T-helper 1 cell treated with Interleukin-12 subunit alpha and Interleukin-12 subunit beta and Interleukin-4 antibody, amounts not matched to agents 30 μg/mL and 1 μg/mL, for 36 hours (primary cell): ENCODE results near the gene FGF9.

ENCODE experiments used
- H3K27ac Mint-ChIP-seq: one replicate; pipeline ENCODE4 v1.8.0; 2021; ENCODE audit warnings: mild to moderate bottlenecking, mixed read lengths
- H3K27me3 Mint-ChIP-seq: one replicate; pipeline ENCODE4 v1.8.0; 2021; ENCODE audit warnings: low read depth, mixed read lengths
- H3K36me3 Mint-ChIP-seq: one replicate; pipeline ENCODE4 v1.8.0; 2021; ENCODE audit warnings: low read depth, mixed read lengths
- H3K4me1 Mint-ChIP-seq: one replicate; pipeline ENCODE4 v1.8.0; 2021; ENCODE audit warnings: low read depth, mixed read lengths
- H3K4me3 Mint-ChIP-seq: one replicate; pipeline ENCODE4 v1.8.0; 2021; ENCODE audit warnings: mild to moderate bottlenecking, moderate library complexity, mixed read lengths
- H3K9me3 Mint-ChIP-seq: one replicate; pipeline ENCODE4 v1.8.0; 2021; ENCODE audit warnings: mixed read lengths

Gene FGF9

DNA sequence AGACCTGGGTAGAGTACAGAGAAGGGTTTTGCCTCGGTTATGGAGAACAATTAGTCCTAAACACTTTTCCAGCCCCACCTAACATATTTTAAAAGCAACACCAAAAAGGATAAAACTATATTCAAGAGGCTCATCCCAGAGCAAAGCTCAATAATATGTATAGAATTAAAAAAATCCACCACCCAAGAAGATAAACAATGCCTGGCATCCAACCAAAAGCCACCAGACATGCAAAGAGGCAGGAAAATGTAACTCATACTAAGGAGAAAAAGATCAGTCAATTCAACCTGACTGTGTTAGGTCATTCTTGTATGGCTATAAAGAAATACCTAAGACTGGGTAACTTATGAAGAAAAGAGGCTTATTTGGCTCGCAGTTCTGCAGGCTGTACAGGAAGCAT is 39.3 kb downstream of the FGF9 start:
- no peaks in the 10 kb centered on the region for H3K36me3 Mint-ChIP-seq
- peaks cover 7% of the 10 kb centered on the region for H3K27me3 Mint-ChIP-seq
- H3K9me3 Mint-ChIP-seq: peaks cover 12% of the 10 kb centered on the region
- no peak overlapping the region for H3K4me3 Mint-ChIP-seq
- H3K4me1 Mint-ChIP-seq: no peaks in the 10 kb centered on the region
- no peak overlapping the region for H3K27ac Mint-ChIP-seq

DNA sequence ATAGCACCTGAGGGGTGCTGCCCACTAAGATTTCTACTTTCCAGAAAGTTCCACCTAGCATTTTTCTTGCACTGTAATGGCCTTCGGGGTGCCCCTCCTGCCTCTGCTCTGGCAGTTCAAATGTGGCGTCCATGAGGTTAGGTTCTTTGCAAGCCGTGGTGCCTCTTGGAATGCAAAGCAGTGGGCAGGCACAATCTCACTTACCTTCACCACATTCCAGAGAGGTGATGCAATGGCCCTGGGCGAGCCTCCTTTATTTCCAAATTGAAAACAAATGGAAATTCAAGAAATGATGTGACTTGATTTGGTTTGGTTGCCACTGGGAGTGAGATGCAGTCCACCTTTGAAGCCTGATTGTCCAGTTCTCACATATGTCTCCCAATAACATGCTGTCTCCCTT is 46.9 kb downstream of the FGF9 start:
- Mint-ChIP-seq H3K4me1 (no peaks in the 10 kb centered on the region), H3K4me3 (no peak overlapping the region), H3K9me3 (no peaks in the 10 kb centered on the region), H3K27me3 (no peaks in the 10 kb centered on the region), H3K27ac (no peak overlapping the region), H3K36me3 (no peaks in the 10 kb centered on the region)

DNA sequence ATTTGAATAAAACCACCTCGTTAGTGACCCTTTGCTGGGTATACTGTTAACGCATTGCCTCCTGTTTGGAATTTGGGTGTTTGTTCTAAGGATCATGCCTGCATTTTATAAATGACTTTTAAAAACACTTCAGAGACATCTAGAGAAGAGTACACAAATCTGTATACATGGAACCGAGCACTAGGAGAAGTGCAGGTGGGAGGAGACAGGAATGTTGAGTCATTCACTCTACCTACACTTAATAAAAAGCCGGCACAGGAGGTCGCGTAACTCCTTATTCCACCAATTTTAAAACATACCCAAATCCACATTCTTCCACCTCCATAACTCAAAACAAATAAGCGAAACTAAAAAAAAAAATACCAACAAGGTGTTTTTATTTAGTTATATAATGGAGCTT is 48.6 kb downstream of the FGF9 start:
- H3K4me3 Mint-ChIP-seq: no peak overlapping the region
- no peaks in the 10 kb centered on the region for H3K9me3 Mint-ChIP-seq
- H3K27ac Mint-ChIP-seq: no peak overlapping the region
- H3K36me3 Mint-ChIP-seq: no peaks in the 10 kb centered on the region
- H3K27me3 Mint-ChIP-seq: no peaks in the 10 kb centered on the region
- no peaks in the 10 kb centered on the region for H3K4me1 Mint-ChIP-seq

DNA sequence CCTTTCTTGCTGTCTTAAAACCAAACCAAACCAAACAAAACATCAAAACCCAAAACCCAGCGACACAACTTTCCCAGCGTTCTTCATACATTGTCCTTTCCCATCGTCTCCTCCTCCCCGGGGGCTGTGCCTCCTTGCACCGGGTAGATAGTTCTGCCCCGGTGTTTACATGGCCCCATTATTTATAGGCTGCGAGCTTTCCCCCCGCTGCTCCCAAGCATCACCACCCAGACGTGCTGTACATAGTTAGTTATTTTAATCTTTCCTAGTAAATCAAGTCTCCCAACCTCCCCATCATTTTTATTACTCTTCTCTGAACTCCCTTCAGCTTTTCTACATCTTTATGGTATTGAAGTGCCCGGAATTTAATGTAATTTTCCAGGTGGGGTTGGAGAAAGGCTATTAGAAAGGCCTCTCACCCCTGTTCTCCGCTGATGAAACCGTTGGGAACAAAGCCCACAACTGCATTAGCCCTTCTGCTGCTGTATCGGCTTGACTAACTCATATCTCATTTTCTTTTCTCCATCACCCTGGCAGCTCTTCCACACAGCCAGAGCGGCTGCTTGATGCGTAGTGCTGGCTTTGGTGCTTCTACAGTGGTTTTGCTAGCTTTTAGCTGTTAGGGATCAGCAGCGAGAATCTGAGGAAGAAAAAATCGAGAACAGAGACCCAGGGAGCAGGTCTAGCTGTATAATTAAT is 53.1 kb downstream of the FGF9 start:
- Mint-ChIP-seq H3K4me1 (no peaks in the 10 kb centered on the region), H3K27ac (no peak overlapping the region), H3K9me3 (peaks cover 4% of the 10 kb centered on the region), H3K4me3 (no peak overlapping the region), H3K36me3 (peaks cover 3% of the 10 kb centered on the region), H3K27me3 (no peaks in the 10 kb centered on the region)

- Mint-ChIP-seq H3K4me3 (no peak overlapping the region), H3K9me3 (peaks cover 4% of the 10 kb centered on the region), H3K27ac (no peak overlapping the region), H3K27me3 (no peaks in the 10 kb centered on the region), H3K36me3 (peaks cover 3% of the 10 kb centered on the region), H3K4me1 (no peaks in the 10 kb centered on the region)
Observed at GRCh38 chr13:21730186-21730880, 59.5 kb downstream of the FGF9 start.

GRCh38 chr13:21733475-21734263 is 62.8 kb downstream of the FGF9 start:
- no peak overlapping the region for H3K4me3 Mint-ChIP-seq
- no peak overlapping the region for H3K27ac Mint-ChIP-seq
- no peaks in the 10 kb centered on the region for H3K4me1 Mint-ChIP-seq
- no peaks in the 10 kb centered on the region for H3K9me3 Mint-ChIP-seq
- H3K36me3 Mint-ChIP-seq: no peaks in the 10 kb centered on the region
- peaks cover 3% of the 10 kb centered on the region for H3K27me3 Mint-ChIP-seq

GRCh38 chr13:21734961-21735360 is 64.1 kb downstream of the FGF9 start:
- Mint-ChIP-seq H3K27me3 (peaks cover 3% of the 10 kb centered on the region), H3K27ac (no peak overlapping the region), H3K36me3 (no peaks in the 10 kb centered on the region), H3K4me3 (no peak overlapping the region), H3K4me1 (no peaks in the 10 kb centered on the region), H3K9me3 (no peaks in the 10 kb centered on the region)

GRCh38 chr13:21735701-21736401 is 65.0 kb downstream of the FGF9 start:
- Mint-ChIP-seq H3K36me3 (no peaks in the 10 kb centered on the region), H3K9me3 (no peaks in the 10 kb centered on the region), H3K27ac (no peak overlapping the region), H3K4me3 (no peak overlapping the region), H3K4me1 (no peaks in the 10 kb centered on the region), H3K27me3 (peaks cover 3% of the 10 kb centered on the region)

DNA sequence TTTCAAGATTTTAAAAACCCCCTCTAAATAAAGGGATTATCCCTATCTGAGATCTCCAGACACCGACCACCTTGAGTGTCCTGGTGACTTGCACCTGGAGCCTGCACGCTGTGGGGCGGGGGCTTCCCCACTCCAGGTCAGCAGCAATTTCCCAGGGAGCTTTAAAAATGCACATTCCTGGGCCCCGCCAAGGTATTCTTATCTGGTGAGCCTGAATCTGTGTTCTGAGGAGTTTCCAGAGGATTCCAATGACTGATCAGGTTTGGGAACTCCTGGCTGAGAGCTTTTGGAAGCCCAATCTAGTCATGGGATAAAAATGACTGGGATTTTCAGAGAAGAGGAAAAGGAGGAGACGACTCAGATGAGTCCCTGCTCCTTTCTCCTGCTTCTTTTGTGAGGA is 66.1 kb downstream of the FGF9 start:
- peaks cover 3% of the 10 kb centered on the region for H3K27me3 Mint-ChIP-seq
- H3K4me3 Mint-ChIP-seq: no peak overlapping the region
- no peaks in the 10 kb centered on the region for H3K9me3 Mint-ChIP-seq
- H3K36me3 Mint-ChIP-seq: no peaks in the 10 kb centered on the region
- H3K4me1 Mint-ChIP-seq: no peaks in the 10 kb centered on the region
- no peak overlapping the region for H3K27ac Mint-ChIP-seq

- Mint-ChIP-seq H3K27ac (no peak overlapping the region), H3K36me3 (no peaks in the 10 kb centered on the region), H3K4me3 (no peak overlapping the region), H3K9me3 (no peaks in the 10 kb centered on the region), H3K27me3 (peaks cover 3% of the 10 kb centered on the region), H3K4me1 (no peaks in the 10 kb centered on the region)
Observed at GRCh38 chr13:21738630-21739029, 67.8 kb downstream of the FGF9 start.

- peaks cover 3% of the 10 kb centered on the region for H3K27me3 Mint-ChIP-seq
- H3K36me3 Mint-ChIP-seq: no peaks in the 10 kb centered on the region
- H3K4me1 Mint-ChIP-seq: no peaks in the 10 kb centered on the region
- no peaks in the 10 kb centered on the region for H3K9me3 Mint-ChIP-seq
- H3K27ac Mint-ChIP-seq: no peak overlapping the region
- no peak overlapping the region for H3K4me3 Mint-ChIP-seq
Observed at GRCh38 chr13:21739771-21740170, 68.9 kb downstream of the FGF9 start.

- Mint-ChIP-seq H3K27ac (no peak overlapping the region), H3K36me3 (no peaks in the 10 kb centered on the region), H3K27me3 (peaks cover 3% of the 10 kb centered on the region), H3K4me1 (no peaks in the 10 kb centered on the region), H3K4me3 (no peak overlapping the region), H3K9me3 (no peaks in the 10 kb centered on the region)
Observed at GRCh38 chr13:21741396-21741979, 70.6 kb downstream of the FGF9 start.

DNA sequence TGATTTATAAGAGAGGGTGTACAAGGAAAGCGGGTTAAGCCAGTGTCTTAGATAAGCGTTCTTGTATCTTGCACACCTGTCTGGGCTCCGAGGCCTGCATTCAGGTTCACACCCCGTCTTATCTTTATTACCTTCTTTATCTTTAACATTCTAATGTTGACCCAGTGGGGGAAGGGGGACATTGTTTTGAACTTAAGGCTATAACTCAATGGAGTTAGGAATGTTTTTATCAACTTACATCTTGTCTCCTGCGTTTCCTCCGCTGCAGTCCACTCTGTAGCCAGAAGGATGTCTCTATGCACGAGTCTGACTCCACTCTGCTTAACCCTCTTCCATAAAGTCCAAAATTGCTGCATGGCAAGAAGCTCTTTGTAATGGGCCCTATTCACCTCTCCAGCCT is 71.2 kb downstream of the FGF9 start:
- Mint-ChIP-seq H3K9me3 (no peaks in the 10 kb centered on the region), H3K36me3 (no peaks in the 10 kb centered on the region), H3K27ac (no peak overlapping the region), H3K4me3 (no peak overlapping the region), H3K4me1 (no peaks in the 10 kb centered on the region), H3K27me3 (peaks cover 3% of the 10 kb centered on the region)

GRCh38 chr13:21744149-21744548 is 73.3 kb downstream of the FGF9 start:
- Mint-ChIP-seq H3K36me3 (no peaks in the 10 kb centered on the region), H3K4me1 (no peaks in the 10 kb centered on the region), H3K4me3 (no peak overlapping the region), H3K27ac (no peak overlapping the region), H3K27me3 (no peaks in the 10 kb centered on the region), H3K9me3 (no peaks in the 10 kb centered on the region)
